ENCODE measurements around the gene PDS5A. TPM values are rescaled to one million over a fixed set of nuclear protein-coding genes. Genes with fewer than 3 reads are reported as not detected.
"Not testable (repeated sequence)": the region's sequence is repeated elsewhere in the genome, so short reads cannot be mapped to it uniquely, and the experiment has no call there.

The PDS5A gene
- polyA plus RNA-seq, 4 donors, result 17.6 to 49.4 (median 23.0) TPM

DNA sequence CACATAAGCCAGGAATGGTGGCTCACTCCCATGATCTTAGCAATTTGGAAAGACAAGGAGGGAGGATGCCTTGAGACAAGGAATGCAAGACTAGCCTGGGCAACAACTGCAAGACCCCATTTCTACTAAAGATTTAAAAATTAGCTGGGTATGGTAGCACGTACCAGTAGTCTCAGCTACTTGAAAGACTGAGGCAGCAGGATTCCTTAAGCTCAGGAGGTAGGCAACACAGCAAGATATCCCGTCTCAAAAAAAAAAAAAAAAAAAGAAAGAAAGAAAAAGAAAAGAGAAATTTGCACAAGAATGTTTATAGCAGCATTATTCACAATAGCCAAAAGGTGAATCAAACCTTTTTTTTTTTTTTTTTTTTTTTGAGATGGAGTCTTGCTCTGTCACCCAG is 29.7 kb downstream of the PDS5A start:
- Histone ChIP-seq H3K27ac (ENCODE audit: low read depth in 1 of 3, low read length in 2 of 3) (no peak overlapping the region), H3K36me3 (ENCODE audit: control insufficient read depth in 3 of 3, insufficient read depth in 2 of 3, low read depth in 1 of 3, low read length in 3 of 3) (peaks cover 0 to 28% (median 0%) of the 10 kb centered on the region in 3 donors), H3K4me1 (ENCODE audit: control insufficient read depth in 3 of 3, insufficient read depth in 2 of 3, low read depth in 1 of 3, low read length in 2 of 3) (no peaks in the 10 kb centered on the region), H3K4me3 (ENCODE audit: low read depth in 1 of 3, low read length in 3 of 3) (no peak overlapping the region), H3K9me3 (ENCODE audit: control insufficient read depth in 2 of 2, insufficient read depth in 1 of 2, low read depth in 1 of 2, low read length in 1 of 2) (no peaks in the 10 kb centered on the region), H3K27me3 (ENCODE audit: control insufficient read depth in 3 of 3, insufficient read depth in 3 of 3, low read length in 3 of 3) (no peaks in the 10 kb centered on the region)
- FAIRE-seq (no peak), DNase-seq (no peak)
- 91 to 100% (median 98%) methylated on average over 2 of the region's 2 CpGs for WGBS, 3 donors

DNA sequence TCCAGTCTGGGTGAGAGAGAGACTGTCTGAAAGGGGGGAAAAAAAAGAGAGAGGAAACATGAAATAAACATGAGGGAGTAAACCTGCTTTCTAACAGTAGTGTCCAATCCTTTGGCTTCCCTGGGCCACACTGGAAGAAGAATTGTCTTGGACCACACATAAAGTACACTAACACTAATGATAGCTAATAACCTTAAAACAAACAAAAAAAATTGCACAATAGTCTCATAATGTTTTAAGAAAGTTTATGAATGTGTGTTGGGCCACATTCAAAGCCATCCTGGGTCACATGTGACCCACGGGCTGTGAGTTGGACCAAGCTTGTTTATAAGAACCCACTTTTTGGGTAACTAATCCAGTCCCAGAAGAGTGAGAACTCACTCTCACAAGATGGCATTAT is 30.3 kb downstream of the PDS5A start:
- no peak for FAIRE-seq
- 48 to 57% (median 53%) methylated on average over 1 of the region's 1 CpG for WGBS, 3 donors
- peaks cover 0 to 26% (median 0%) of the 10 kb centered on the region in 3 donors for H3K36me3 ChIP-seq (ENCODE audit: control insufficient read depth in 3 of 3, insufficient read depth in 2 of 3, low read depth in 1 of 3, low read length in 3 of 3)
- no peak overlapping the region for H3K27ac ChIP-seq (ENCODE audit: low read depth in 1 of 3, low read length in 2 of 3)
- H3K27me3 ChIP-seq (ENCODE audit: control insufficient read depth in 3 of 3, insufficient read depth in 3 of 3, low read length in 3 of 3), result no peaks in the 10 kb centered on the region
- H3K4me1 ChIP-seq (ENCODE audit: control insufficient read depth in 3 of 3, insufficient read depth in 2 of 3, low read depth in 1 of 3, low read length in 2 of 3), result no peaks in the 10 kb centered on the region
- no peak for DNase-seq
- H3K4me3 ChIP-seq (ENCODE audit: low read depth in 1 of 3, low read length in 3 of 3), result no peak overlapping the region
- H3K9me3 ChIP-seq (ENCODE audit: control insufficient read depth in 2 of 2, insufficient read depth in 1 of 2, low read depth in 1 of 2, low read length in 1 of 2), result no peaks in the 10 kb centered on the region

DNA sequence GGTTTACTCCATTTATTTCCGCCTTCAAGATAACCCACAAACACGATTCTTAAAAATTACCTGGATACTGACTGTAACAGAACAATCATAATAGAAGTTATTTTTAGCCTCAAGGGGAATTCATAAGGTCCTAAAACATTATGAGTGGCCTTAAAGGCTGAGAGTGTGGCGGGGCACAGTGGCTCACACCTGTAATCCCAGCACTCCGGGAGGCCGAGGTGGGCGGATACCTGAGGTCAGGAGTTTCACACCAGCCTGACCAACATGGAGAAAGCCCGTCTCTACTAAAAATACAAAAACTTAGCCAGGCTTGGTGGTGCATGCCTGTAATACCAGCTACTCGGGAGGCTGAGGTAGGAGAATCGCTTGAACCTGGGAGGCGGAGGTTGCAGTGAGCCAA is 33.5 kb downstream of the PDS5A start:
- H3K9me3 ChIP-seq (ENCODE audit: control insufficient read depth in 2 of 2, insufficient read depth in 1 of 2, low read depth in 1 of 2, low read length in 1 of 2); H3K27me3 ChIP-seq (ENCODE audit: control insufficient read depth in 3 of 3, insufficient read depth in 3 of 3, low read length in 3 of 3); H3K4me1 ChIP-seq (ENCODE audit: control insufficient read depth in 3 of 3, insufficient read depth in 2 of 3, low read depth in 1 of 3, low read length in 2 of 3); FAIRE-seq; DNase-seq; H3K27ac ChIP-seq (ENCODE audit: low read depth in 1 of 3, low read length in 2 of 3); H3K4me3 ChIP-seq (ENCODE audit: low read depth in 1 of 3, low read length in 3 of 3): not testable (repeated sequence)
- WGBS, 3 donors, result 94 to 95% (median 94%) methylated on average over 10 of the region's 10 CpGs
- peaks cover 0 to 18% (median 0%) of the 10 kb centered on the region in 3 donors for H3K36me3 ChIP-seq (ENCODE audit: control insufficient read depth in 3 of 3, insufficient read depth in 2 of 3, low read depth in 1 of 3, low read length in 3 of 3)

DNA sequence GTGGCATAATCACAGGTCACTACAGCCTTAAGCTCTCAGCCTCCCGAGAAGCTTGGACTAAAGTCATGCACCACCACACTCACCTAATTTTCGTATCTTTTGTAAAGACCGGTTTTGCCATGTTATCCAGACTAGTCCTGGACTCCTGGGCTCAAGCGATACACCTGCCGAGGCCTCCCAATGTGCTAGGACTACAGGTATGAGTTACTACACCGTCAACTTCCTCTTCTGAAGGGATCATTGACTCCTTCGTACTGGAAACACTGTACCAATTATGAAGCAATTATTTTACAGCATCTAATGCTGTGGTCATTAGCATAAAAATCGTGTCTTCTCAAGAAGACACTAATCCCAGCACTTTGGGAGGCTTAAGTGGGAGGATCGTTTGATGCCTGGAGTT is 35.2 kb downstream of the PDS5A start:
- Histone ChIP-seq H3K36me3 (ENCODE audit: control insufficient read depth in 3 of 3, insufficient read depth in 2 of 3, low read depth in 1 of 3, low read length in 3 of 3) (peaks cover 0 to 19% (median 0%) of the 10 kb centered on the region in 3 donors), H3K4me3 (ENCODE audit: low read depth in 1 of 3, low read length in 3 of 3) (no peak overlapping the region), H3K27ac (ENCODE audit: low read depth in 1 of 3, low read length in 2 of 3) (no peak overlapping the region), H3K4me1 (ENCODE audit: control insufficient read depth in 3 of 3, insufficient read depth in 2 of 3, low read depth in 1 of 3, low read length in 2 of 3) (no peaks in the 10 kb centered on the region), H3K27me3 (ENCODE audit: control insufficient read depth in 3 of 3, insufficient read depth in 3 of 3, low read length in 3 of 3) (no peaks in the 10 kb centered on the region), H3K9me3 (ENCODE audit: control insufficient read depth in 2 of 2, insufficient read depth in 1 of 2, low read depth in 1 of 2, low read length in 1 of 2) (no peaks in the 10 kb centered on the region)
- FAIRE-seq (no peak), DNase-seq (no peak)
- 84 to 89% (median 86%) methylated on average over 9 of the region's 9 CpGs for WGBS, 3 donors

DNA sequence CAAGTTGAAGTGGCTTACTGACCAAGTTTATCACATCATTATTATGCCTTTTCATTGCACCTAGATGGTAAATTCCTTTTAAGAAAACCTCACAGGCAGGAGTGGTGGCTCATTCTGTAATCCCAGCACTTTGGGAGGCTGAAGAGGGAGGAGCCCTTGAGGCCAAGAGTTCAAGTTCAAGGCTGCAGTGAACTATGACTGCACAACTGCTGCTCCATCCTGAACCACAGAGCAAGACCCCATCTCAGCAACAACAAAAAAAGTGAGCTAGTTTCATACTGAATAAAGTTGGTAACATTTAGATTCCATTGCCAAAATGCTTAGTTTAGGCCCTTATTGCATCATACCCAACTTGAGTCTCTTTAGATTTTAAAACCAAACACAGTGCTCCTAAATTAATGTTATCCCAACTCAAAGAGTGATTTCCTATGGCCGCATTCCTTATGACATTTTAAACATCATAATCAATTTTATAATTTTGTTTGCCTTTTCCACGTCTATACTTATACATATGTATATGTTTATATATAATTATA is 36.0 kb downstream of the PDS5A start:
- Histone ChIP-seq H3K27me3 (ENCODE audit: control insufficient read depth in 3 of 3, insufficient read depth in 3 of 3, low read length in 3 of 3) (no peaks in the 10 kb centered on the region), H3K36me3 (ENCODE audit: control insufficient read depth in 3 of 3, insufficient read depth in 2 of 3, low read depth in 1 of 3, low read length in 3 of 3) (peaks cover 0 to 18% (median 0%) of the 10 kb centered on the region in 3 donors), H3K4me1 (ENCODE audit: control insufficient read depth in 3 of 3, insufficient read depth in 2 of 3, low read depth in 1 of 3, low read length in 2 of 3) (no peaks in the 10 kb centered on the region), H3K27ac (ENCODE audit: low read depth in 1 of 3, low read length in 2 of 3) (no peak overlapping the region), H3K9me3 (ENCODE audit: control insufficient read depth in 2 of 2, insufficient read depth in 1 of 2, low read depth in 1 of 2, low read length in 1 of 2) (no peaks in the 10 kb centered on the region), H3K4me3 (ENCODE audit: low read depth in 1 of 3, low read length in 3 of 3) (no peak overlapping the region)
- FAIRE-seq, result no peak
- DNase-seq, result peak in 1 of 2 donors; percentile 9
- WGBS, 3 donors, result 75 to 91% (median 84%) methylated on average over 2 of the region's 2 CpGs

DNA sequence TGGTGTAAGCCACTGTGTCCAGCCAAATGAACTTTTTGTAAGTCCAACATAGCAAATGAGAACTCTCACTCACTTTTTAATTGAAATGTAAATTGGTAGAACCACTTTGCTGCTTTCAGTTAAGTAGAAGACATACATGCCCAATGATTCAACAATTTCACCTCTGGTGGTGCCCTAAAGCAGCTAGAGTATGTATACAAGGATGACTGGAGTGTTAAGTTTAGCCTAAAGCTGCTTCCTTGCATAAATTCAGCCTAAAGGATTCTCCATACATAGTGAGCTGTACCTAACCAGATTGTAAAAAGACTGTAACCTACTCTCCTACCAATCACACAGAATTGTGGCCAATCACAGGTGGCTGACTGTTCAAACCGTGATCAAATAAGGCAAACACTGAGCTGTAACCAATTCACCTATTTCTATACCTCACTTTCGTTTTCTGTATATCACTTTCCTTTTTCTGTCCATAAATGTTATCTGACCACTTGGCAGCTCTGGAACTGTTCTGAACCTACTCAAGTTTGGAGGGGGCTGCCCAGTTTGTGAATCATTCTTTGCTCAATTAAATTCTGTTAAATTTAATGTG is 39.9 kb downstream of the PDS5A start:
- peaks cover 0 to 21% (median 0%) of the 10 kb centered on the region in 3 donors for H3K36me3 ChIP-seq (ENCODE audit: control insufficient read depth in 3 of 3, insufficient read depth in 2 of 3, low read depth in 1 of 3, low read length in 3 of 3)
- WGBS, 3 donors, result 48 to 63% (median 58%) methylated on average over 2 of the region's 2 CpGs
- no peak overlapping the region for H3K27ac ChIP-seq (ENCODE audit: low read depth in 1 of 3, low read length in 2 of 3)
- H3K9me3 ChIP-seq (ENCODE audit: control insufficient read depth in 2 of 2, insufficient read depth in 1 of 2, low read depth in 1 of 2, low read length in 1 of 2), result no peaks in the 10 kb centered on the region
- H3K4me1 ChIP-seq (ENCODE audit: control insufficient read depth in 3 of 3, insufficient read depth in 2 of 3, low read depth in 1 of 3, low read length in 2 of 3), result peaks cover 3 to 11% (median 4%) of the 10 kb centered on the region in 3 donors
- H3K27me3 ChIP-seq (ENCODE audit: control insufficient read depth in 3 of 3, insufficient read depth in 3 of 3, low read length in 3 of 3), result no peaks in the 10 kb centered on the region
- DNase-seq (no peak), FAIRE-seq (no peak)
- H3K4me3 ChIP-seq (ENCODE audit: low read depth in 1 of 3, low read length in 3 of 3), result no peak overlapping the region

DNA sequence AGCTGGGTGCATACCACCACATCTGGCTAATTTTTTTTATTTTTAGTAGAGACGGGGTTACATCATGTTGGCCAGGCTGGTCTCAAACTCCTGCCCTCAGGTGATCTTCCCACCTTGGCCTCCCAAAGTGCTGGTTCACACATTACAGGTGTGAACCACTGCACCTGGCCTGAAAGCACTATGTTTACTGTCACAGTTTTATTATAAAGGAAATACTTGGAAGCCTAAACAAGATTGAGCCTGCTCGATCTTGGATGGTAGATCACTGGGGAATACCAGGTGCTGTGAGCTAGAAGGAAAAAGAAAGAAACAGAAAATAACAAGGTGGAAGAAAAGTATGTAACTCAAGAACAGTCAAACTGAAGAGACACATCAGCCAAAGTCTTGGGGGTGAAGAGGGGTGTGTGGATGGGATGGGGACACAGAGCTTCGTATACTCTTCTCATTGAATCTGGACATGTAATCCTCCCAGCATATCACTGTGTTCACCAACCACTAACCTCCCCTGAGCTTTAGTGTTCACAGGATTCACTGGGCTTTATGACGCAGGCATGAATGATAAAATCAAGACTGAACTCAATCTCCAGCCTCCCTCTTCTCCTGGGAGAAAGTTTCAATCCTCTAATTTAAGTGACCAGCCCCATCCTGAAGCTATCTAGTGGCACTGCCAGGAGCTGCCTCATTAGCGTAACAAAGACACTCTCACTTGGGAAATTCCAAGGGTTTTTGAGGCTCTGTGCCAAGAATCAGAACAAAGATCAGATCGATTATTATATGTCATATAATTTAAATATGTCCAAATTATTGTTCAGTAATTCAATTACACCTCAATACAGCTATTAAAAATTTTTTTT is 40.9 kb downstream of the PDS5A start:
- H3K36me3 ChIP-seq (ENCODE audit: control insufficient read depth in 3 of 3, insufficient read depth in 2 of 3, low read depth in 1 of 3, low read length in 3 of 3), result peaks cover 0 to 21% (median 0%) of the 10 kb centered on the region in 3 donors
- FAIRE-seq (no peak), DNase-seq (no peak)
- H3K27me3 ChIP-seq (ENCODE audit: control insufficient read depth in 3 of 3, insufficient read depth in 3 of 3, low read length in 3 of 3), result no peaks in the 10 kb centered on the region
- H3K4me1 ChIP-seq (ENCODE audit: control insufficient read depth in 3 of 3, insufficient read depth in 2 of 3, low read depth in 1 of 3, low read length in 2 of 3), result peaks cover 3 to 11% (median 4%) of the 10 kb centered on the region in 3 donors
- no peak overlapping the region for H3K4me3 ChIP-seq (ENCODE audit: low read depth in 1 of 3, low read length in 3 of 3)
- H3K9me3 ChIP-seq (ENCODE audit: control insufficient read depth in 2 of 2, insufficient read depth in 1 of 2, low read depth in 1 of 2, low read length in 1 of 2), result no peaks in the 10 kb centered on the region
- WGBS, 3 donors, result 52 to 73% (median 63%) methylated on average over 6 of the region's 6 CpGs
- H3K27ac ChIP-seq (ENCODE audit: low read depth in 1 of 3, low read length in 2 of 3), result no peak overlapping the region

DNA sequence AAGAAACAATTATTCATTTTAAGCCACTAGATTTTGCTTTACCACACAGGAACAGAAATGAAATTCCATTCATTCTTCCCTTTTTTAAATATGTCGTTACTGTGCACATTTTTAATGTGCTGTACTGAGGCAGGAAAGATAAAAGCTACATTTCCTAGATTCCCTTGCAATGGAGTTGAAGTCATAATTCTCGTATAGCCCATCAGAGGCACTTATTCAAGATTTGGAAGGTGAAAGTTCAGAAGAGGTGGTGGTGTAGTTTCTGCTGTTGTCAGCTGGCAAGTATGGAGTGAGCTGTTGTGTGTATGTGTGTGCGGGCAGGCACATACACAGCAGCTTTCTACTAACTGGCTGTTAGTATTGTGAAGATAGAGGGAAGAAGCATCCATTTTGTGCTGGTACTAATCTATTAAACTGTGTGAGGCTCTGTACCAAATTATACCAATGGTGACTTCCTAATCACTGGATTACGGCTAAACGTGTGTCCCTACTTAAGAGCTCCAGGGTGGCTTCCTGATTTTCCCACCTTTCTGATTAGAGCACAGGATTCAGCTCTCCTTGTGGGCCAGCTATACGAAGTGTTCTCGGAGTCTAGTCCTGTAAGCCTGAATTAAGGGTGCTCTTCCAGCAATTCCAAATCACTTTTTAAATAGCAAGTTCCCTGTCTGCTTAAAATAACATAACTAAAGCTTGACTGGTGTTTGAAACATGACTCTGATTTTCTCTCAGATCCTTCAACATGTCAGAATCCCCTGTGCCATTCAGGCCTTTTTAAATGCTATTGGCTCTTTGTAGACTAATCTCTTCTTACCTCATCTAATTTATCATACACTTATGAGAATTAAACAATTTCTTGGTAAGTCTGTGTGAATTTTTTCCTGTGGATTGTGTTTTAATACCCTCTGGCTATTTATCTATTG is 43.8 kb downstream of the PDS5A start:
- peak in 1 of 2 donors; percentile 4 for DNase-seq
- no peaks in the 10 kb centered on the region for H3K27me3 ChIP-seq (ENCODE audit: control insufficient read depth in 3 of 3, insufficient read depth in 3 of 3, low read length in 3 of 3)
- FAIRE-seq, result no peak
- no peak overlapping the region for H3K4me3 ChIP-seq (ENCODE audit: low read depth in 1 of 3, low read length in 3 of 3)
- peak overlapping the region in 1 of 3 donors; percentile 44 for H3K27ac ChIP-seq (ENCODE audit: low read depth in 1 of 3, low read length in 2 of 3)
- peaks cover 0 to 15% (median 0%) of the 10 kb centered on the region in 3 donors for H3K36me3 ChIP-seq (ENCODE audit: control insufficient read depth in 3 of 3, insufficient read depth in 2 of 3, low read depth in 1 of 3, low read length in 3 of 3)
- 54 to 58% (median 55%) methylated on average over 7 of the region's 7 CpGs for WGBS, 3 donors
- no peaks in the 10 kb centered on the region for H3K9me3 ChIP-seq (ENCODE audit: control insufficient read depth in 2 of 2, insufficient read depth in 1 of 2, low read depth in 1 of 2, low read length in 1 of 2)
- H3K4me1 ChIP-seq (ENCODE audit: control insufficient read depth in 3 of 3, insufficient read depth in 2 of 3, low read depth in 1 of 3, low read length in 2 of 3), result peaks cover 3 to 11% (median 4%) of the 10 kb centered on the region in 3 donors

Measured in small intestine (tissue), 7 donors.